Activated naive CD4-positive, alpha-beta T cell treated with anti-CD3 and anti-CD28 coated beads, Interleukin-2, amount 50 U/mL, for 24 hours (primary cell): ENCODE results near the gene WTAP.
"Not testable (repeated sequence)": the region's sequence is repeated elsewhere in the genome, so short reads cannot be mapped to it uniquely, and the experiment has no call there.

Experiments used
- H3K27ac Mint-ChIP-seq: one replicate; pipeline ENCODE4 v1.8.0; 2021; ENCODE audit warnings: mild to moderate bottlenecking, mixed read lengths
- H3K27me3 Mint-ChIP-seq: one replicate; pipeline ENCODE4 v1.8.0; 2021; ENCODE audit warnings: mixed read lengths
- H3K36me3 Mint-ChIP-seq: one replicate; pipeline ENCODE4 v1.8.0; 2021; ENCODE audit warnings: mixed read lengths
- H3K4me1 Mint-ChIP-seq: one replicate; pipeline ENCODE4 v1.8.0; 2021; ENCODE audit warnings: mixed read lengths
- H3K4me3 Mint-ChIP-seq: one replicate; pipeline ENCODE4 v1.8.0; 2021; ENCODE audit warnings: mild to moderate bottlenecking, mixed read lengths
- H3K9me3 Mint-ChIP-seq: one replicate; pipeline ENCODE4 v1.8.0; 2021; ENCODE audit warnings: mixed read lengths

The WTAP gene

DNA sequence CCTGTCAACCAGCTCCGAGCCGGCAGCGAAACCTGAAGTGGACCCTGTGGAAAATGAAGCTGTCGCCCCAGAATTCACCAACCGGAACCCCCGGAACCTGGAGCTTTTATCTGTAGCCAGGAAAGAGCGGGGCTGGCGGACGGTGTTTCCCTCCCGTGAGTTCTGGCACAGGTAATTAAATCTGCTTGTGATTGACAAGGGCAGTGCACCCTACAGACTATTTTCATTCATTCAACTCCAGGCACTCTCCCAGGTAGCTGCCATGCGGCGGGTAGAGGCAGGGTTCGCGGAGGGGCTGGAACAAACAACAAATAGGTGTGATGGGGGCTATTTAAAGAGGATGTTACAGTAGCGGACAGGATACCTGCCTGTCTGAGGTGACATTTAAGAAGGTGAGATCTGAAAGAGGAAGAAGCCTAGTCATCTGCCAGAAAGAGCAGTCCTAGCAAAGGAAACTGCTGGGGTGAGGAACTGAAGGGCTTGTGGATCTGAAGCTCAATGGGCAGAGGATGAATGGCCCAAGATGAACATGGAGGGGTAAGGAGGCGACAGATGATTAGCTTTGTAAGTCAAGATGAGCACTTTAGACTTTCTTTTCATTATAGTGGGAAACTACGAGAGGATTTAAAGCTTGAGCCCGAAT, 63.8 kb downstream of the WTAP start:
- no peaks in the 10 kb centered on the region for H3K27me3 Mint-ChIP-seq
- H3K27ac Mint-ChIP-seq: peak overlapping the region; percentile 95
- peaks cover 23% of the 10 kb centered on the region for H3K36me3 Mint-ChIP-seq
- no peaks in the 10 kb centered on the region for H3K9me3 Mint-ChIP-seq
- H3K4me3 Mint-ChIP-seq: peak overlapping the region; percentile 99
- peaks cover 60% of the 10 kb centered on the region for H3K4me1 Mint-ChIP-seq

DNA sequence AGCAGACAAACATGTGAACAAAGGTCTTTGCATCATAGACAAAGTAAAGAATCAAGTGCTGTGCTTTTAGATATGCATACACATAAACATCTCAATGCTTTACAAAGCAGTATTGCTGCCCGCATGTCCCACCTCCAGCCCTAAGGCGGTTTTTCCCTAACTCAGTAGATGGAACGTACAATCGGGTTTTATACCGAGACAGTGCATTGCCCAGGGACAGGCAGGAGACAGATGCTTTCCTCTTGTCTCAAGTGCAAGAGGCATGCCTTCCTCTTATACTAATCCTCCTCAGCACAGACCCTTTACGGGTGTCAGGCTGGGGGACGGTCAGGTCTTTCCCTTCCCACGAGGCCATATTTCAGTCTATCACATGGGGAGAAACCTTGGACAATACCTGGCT, 67.7 kb downstream of the WTAP start:
- Mint-ChIP-seq H3K36me3 (peaks cover 12% of the 10 kb centered on the region), H3K4me1 (peaks cover 62% of the 10 kb centered on the region)
- H3K27ac Mint-ChIP-seq, H3K9me3 Mint-ChIP-seq, H3K27me3 Mint-ChIP-seq, H3K4me3 Mint-ChIP-seq: not testable (repeated sequence)

DNA sequence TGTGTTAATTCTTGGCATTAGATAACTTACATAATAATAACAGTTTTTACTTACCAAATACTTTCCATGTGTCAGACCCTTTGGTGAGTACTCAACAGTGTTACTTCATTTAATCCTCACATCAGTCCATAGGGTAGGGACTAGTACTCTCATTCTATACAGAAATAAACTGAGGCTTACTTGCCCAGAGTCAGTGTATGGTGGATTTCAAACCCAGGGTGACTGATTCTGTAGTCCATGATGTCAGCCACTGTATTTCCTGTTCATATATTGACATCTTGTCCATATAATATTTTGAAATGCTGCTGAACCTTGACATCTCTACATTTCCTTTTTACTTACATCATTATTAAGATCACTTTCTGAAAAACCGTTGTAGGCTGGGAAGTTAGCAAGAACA, 70.2 kb downstream of the WTAP start:
- Mint-ChIP-seq H3K36me3 (peaks cover 5% of the 10 kb centered on the region), H3K27ac (peak overlapping the region; percentile 49), H3K4me1 (peaks cover 46% of the 10 kb centered on the region), H3K27me3 (no peaks in the 10 kb centered on the region), H3K9me3 (no peaks in the 10 kb centered on the region), H3K4me3 (no peak overlapping the region)

DNA sequence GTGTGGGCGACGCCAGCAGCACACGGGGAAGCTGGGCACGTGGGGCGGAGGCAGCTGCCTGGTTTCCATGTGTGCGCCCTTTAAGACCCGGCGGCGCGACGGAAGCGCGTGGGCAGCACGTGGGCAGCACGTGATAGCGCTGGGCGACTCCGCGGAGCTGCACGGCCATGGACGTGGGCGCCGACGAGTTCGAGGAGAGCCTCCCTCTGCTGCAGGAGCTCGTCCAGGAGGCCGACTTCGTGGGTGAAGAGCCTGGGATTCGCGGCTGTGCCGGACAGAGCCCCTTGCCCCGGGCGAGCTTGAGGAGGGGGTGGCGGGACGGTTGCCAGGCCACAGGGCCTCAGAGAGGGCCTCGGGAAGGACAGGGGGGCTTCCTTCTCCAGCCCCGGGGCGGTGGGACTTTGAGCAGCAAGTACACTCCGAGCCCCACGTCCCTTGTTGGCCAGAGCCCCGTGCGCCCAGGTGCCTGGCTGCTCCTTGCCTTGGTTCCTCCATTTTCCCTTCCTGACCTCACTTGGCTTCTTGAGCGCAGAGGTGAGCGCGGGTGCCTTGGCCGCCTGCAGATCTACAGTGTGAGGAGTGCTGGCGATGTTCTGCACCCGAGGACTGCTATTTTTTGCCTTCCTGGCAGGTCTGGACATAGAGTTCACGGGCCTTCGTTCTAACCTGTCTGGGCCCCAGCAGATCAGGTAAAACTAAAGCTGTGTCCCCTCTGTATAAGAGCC, 73.0 kb downstream of the WTAP start, which contains the start of gene PNLDC1:
Gene PNLDC1, plus strand, starts transcription at position 136 of the 725 bp plus-strand sequence. Its CDS starts 32 bp downstream, at position 168.
- peaks cover 4% of the 10 kb centered on the region for H3K36me3 Mint-ChIP-seq
- no peaks in the 10 kb centered on the region for H3K27me3 Mint-ChIP-seq
- H3K27ac Mint-ChIP-seq: no peak within 1 kb of the TSS

DNA sequence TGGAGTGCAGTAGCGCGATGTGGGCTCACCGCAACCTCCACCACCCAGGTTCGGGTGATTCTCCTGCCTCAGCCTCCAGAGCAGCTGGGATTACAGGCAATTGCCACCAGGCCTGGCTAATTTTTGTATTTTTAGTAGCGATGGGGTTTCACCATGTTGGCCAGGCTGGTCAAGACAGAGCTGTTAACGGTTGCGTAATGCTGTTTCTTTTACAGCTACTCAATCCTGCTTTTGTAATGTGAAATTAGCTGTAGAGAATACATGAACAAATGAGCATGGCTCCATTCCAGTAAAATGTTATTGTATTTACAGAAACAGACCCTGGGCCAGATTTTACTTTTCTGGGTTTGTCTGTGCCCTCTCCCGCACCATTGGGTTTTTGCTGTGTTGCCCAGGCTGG, 74.6 kb downstream of the WTAP start:
- Mint-ChIP-seq H3K9me3 (no peaks in the 10 kb centered on the region), H3K4me3 (no peak overlapping the region), H3K27ac (no peak overlapping the region), H3K4me1 (peaks cover 16% of the 10 kb centered on the region), H3K27me3 (no peaks in the 10 kb centered on the region), H3K36me3 (peaks cover 4% of the 10 kb centered on the region)

More for the DNA sequence above, 73.0 kb downstream of the WTAP start, which contains the start of gene PNLDC1:
- Mint-ChIP-seq H3K9me3 (no peaks in the 10 kb centered on the region), H3K4me3 (no peak within 1 kb of the TSS), H3K4me1 (peaks cover 25% of the 10 kb centered on the region)

DNA sequence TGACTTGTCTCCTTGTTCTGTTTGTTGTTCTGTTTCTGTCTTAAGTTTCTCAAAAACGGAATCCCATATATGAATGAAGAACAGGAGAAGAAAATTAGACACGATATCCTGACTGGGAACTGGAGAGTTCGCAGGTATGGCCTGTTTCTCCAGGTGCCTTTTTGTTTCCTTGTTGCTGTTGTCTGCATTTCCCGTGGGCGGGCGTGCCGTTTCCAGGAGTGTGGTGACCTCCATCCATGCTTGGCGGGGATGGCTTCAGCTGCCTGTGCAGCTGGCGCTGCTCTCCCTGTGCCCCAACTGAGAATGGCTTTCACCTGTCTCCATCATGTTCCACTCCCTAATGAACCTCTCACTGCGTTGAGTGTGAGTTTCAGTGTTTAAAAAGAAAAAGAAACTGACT, 77.2 kb downstream of the WTAP start:
- Mint-ChIP-seq H3K36me3 (no peaks in the 10 kb centered on the region), H3K4me1 (no peaks in the 10 kb centered on the region), H3K27ac (no peak overlapping the region), H3K9me3 (no peaks in the 10 kb centered on the region), H3K27me3 (no peaks in the 10 kb centered on the region), H3K4me3 (no peak overlapping the region)

DNA sequence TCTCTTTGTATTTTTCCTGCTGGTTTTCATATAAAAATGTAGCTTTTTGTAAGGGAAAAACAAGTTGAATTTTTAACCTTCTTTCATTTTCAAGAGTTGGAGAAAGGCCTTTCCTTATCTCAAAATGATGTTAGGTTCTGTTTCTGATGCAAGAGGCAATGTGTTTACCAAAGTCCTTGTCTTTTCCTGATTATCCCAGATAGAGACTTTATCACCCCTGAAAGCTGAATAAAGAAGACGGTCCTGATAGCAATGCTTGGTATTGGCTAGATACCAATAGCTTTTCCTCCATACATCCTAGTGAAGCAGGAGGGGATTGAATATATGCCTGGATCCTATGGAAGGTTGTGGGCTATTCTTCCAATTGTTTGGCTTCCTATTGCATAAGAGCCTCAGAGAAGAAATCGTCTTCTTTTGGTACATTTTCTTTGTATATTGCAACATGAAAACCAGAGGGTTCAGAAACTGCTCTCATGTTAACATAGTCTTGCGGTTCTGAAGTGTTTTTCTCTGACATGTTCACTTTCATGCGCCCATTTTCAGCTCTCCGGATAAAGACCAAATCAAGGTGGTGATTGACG, 78.2 kb downstream of the WTAP start:
- H3K4me1 Mint-ChIP-seq: no peaks in the 10 kb centered on the region
- H3K27me3 Mint-ChIP-seq: no peaks in the 10 kb centered on the region
- H3K4me3 Mint-ChIP-seq: no peak overlapping the region
- no peaks in the 10 kb centered on the region for H3K36me3 Mint-ChIP-seq
- no peak overlapping the region for H3K27ac Mint-ChIP-seq
- H3K9me3 Mint-ChIP-seq: no peaks in the 10 kb centered on the region
